HG03103 (cell line): ENCODE measurements around the gene NETO1.

Experiments
- ATAC-seq: cut with Tn5 transposase; IDR thresholded peaks from one replicate; pipeline ENCODE4 v1.9.1; 2021; ENCODE audit warnings: low read depth; ENCODE audit not compliant: unreplicated experiment

Gene NETO1

DNA sequence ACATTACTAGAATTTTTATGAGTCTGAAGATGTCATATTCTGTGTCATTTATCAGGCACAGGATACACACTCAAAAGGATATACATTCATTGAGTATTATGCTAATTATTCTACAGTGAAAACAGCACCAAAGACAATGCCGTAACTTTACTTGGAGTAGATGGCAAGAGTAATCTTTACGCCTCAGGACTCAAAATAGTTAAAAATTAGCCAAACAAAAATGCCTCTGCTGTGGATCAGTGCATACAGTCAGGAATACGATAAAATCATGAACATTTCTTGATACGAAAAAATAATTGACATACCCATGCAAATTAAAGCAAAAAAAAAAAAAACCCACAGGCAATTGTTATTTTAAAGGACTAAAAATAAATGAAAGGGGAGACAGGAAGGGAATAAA lies 129.7 kb downstream of the NETO1 start:
- ATAC-seq, result no peak

DNA sequence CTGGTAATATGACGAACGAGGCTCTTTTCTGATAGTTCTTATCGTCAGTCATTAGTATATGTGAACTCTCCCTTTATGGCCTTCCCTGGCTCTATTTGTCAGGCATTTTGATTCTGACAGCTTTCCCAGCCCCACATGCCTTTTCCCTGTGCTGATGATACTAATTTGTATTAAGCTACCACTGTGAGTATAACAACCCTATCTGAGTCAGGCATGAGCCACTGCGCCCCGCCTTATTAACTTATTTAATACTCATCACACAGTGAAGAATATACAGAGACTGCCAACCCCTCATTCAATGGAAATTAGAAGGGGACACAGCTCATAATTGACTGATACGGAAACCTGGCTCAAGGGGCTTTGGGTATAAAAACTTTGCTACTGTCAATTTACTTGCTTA lies 140.0 kb downstream of the NETO1 start:
- no peak for ATAC-seq

DNA sequence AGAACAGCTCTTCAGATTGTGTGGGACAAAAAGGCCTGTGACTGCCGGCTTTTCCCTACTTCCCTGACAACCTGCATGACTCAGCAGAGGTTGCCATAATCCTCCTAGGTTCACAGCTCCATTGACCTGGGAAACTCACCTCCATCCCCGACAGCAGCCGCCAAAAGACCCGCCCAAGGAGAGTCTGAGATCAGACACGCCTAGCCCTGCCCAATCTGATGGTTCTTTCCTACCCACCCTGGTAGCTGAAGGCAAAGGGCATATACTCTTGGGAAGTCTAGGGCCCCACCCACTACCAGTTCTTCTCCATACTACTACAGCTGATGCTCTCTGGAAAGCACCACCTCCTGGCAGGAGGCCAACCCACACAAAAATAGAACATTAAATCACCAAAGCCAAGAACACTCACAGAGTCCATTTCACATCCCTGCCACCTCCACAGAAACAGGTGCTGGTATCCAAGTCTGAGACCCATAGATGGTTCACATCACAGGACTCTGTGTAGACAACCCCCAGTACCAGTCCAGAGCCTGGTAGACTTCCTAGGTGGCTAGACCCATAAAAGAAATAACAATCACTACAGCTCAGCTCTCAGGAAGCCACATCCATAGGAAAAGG lies 140.6 kb downstream of the NETO1 start:
- ATAC-seq, result no peak

DNA sequence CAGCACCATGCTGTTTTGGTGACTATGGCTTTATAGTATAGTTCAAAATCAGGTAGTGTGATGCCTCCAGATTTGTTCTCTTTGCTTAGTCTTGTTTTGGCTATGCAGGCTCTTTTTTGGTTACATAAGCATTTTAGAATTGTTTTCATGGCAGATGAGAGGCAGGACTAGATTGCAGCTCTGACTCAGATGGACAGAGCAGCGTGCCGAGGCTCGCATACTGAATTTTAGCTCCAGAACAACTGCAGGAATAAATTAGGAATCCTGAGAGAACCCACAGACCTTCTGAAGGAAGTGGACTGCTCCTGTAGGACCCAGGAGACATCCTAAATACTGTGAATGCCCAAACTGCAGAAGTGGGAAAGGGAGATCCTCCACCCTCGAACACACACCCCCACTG lies 141.6 kb downstream of the NETO1 start:
- ATAC-seq, result no peak

DNA sequence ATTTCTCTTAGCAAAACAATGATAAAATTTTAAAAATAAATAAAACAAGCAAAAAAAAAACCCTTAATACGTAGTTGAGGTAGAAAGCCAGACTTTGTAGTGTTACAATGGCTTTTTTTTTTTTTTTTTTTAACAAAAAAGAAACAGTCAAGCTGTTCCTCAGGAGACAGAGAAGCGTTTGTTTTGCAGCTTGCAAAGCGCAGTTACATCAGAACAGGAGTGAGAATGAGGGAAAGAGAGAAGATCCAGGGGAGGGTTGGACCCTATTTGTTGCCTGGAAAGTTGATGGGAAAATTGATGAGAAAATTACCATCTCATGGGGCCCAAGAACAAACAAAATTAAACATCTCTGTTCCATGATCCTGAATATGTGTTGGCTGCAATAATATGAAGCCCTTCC lies 146.5 kb downstream of the NETO1 start:
- ATAC-seq, result no peak

DNA sequence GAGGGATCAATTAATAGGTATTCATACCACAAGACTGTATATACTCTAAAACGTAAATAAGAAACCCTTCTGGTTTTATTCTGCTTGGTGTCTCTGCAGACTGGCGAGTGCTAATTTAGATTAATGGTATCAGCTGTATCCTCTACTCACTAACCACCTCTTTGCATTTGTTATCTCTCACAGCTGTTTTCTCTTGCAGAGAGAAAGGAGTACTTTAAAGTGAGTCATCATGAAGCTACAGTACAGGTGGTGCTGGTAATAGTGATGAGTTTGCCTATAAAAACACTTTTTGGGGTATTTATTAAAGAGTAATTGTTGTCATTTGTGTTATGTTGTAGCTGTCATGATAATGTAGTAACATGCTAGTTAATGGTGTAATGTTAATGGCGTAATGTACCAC lies 147.7 kb downstream of the NETO1 start:
- ATAC-seq, result no peak

DNA sequence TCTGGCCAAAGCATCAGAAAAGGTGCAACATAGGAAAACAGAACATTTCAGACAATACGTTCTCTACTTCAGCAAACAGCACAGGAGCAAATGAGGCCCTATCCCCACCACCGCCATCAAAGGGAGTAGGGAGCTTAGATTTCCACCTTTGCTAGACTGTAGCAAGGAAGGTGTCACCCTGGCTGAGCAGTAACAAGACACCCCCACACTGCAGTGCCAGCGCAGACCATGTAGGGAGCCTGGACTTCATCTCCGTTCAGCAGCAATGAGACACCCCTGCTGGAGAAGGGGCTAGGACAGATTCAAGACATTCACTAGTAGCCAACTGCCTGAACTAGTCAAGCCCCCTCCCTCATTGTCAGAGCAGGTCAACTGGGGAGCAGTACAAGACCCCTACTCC lies 163.6 kb downstream of the NETO1 start:
- ATAC-seq, result no peak

DNA sequence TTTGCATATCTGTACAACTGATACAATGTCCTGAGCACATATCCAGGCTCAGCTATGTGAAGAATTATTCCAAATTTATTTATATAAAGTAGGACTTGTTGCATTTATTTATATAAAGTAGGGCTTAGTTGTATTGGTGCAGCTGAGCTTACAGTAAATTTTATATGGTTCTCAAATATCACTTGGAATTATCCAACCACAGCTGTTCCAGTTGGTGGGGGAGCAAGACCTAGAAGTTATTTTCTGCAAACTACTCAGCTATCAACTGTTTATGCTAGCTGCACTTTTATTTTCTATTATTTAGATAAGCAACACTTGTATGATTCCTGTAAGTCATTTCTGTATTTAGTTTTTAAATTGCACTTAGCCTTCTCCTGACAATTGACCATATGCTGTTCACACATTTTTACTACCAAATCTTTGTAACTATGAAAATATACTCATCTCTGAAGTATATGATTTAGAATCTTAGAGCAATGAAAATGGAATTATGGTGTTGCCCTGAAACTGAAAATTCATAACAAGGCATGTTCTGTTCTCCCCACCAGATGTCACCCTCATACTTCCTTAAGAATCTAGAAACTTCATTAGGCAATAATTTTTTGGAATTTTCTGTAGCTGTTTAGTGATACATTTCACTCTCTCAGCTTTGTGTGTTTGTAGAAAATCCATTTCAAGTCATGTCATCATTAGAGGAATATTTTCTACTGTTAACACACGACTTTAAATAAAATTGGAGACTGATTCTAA lies 166.7 kb downstream of the NETO1 start:
- no peak for ATAC-seq

DNA sequence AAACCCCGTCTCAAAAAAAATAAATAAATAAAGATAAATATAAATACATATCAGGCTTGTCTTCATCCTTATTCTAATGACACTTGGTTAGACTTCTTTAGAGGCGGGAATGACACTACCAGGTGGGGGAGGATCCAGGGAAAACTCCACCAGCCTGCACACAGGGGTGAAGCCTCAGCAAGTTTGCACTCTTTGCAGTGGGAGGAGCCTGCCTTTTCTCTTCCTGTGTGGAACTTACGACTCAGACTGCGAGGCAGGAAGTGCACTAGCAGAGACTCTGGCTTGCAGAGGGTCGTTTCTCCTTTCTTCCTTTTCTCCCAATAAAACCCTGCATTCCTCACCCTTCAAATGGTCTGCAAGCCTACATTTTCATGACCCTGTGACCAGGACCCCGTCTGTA lies 170.1 kb downstream of the NETO1 start:
- no peak for ATAC-seq

DNA sequence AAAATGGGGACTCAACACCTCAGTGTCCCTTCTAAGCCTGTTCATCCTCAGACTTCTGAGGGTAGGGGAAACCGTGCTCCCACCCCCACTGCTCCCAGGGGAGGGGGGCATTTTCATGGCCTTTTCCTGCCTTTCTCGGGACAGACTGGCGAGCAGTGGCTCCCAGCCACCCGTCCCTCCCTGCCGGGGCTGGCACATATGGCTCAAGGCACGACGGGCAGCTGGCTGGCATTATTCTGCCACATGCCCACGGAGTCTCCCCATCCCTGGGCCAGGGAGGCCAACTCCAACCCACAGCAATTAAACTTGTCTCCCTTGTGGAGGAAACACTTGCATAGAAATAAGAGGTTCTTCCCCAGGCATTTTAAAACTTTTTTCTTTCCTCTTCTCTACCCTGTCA lies 175.2 kb downstream of the NETO1 start:
- no peak for ATAC-seq
